Cardiac muscle cell (in vitro differentiated cells and primary cell): ENCODE measurements around the gene EXOC3L1. TPM values are rescaled to one million over a fixed set of nuclear protein-coding genes. Genes with fewer than 3 reads are reported as not detected.

Experiments used
- DNase-seq, 2 donors: peaks; one replicate each; pipeline versions ENCODE4 v3.0.0 to v3.0.0-alpha.2; 2010 to 2017; ENCODE audit warnings: low read depth in 1 of 2, low spot score in 1 of 2
- H3K27ac ChIP-seq: fragments of 200-600 bp; sonication (generic); 2 replicates; pipeline ENCODE4 v1.5.1; 2016
- H3K27me3 ChIP-seq: fragments of 200-600 bp; sonication (generic); 2 replicates; pipeline ENCODE4 v1.6.0; 2016; ENCODE audit warnings: control low read depth
- H3K36me3 ChIP-seq: fragments of 200-600 bp; sonication (generic); 2 replicates; pipeline ENCODE4 v1.5.1; 2016; ENCODE audit warnings: control low read depth
- H3K4me1 ChIP-seq: fragments of 200-600 bp; sonication (generic); 2 replicates; pipeline ENCODE4 v1.8.1; 2017; ENCODE audit warnings: low read depth, mild to moderate bottlenecking, mixed run types
- H3K4me3 ChIP-seq: fragments of 200-600 bp; sonication (generic); 2 replicates; pipeline ENCODE4 v1.5.1; 2016; ENCODE audit warnings: mild to moderate bottlenecking
- H3K9me3 ChIP-seq: fragments of 200-600 bp; sonication (generic); 2 replicates; pipeline ENCODE4 v1.5.1; 2017; ENCODE audit warnings: low read depth, mild to moderate bottlenecking, control low read depth
- polyA plus RNA-seq: library from polyadenylated mRNA; unstranded; fragments of >200 nt; fragmentation: Nextera tagmentation; extraction: Ambion mirVana; gene quantifications from 2 replicates; pipeline ENCODE4 v1.2.1, GENCODE V29; 2016
- total RNA-seq: library from RNA; depleted of rRNA; stranded (reverse); fragments of >200 nt; gene quantifications from 2 replicates; pipeline ENCODE4 v1.2.3, GENCODE V29; 2016
- TF ChIP-seq, protein P1 (sequence below): IDR thresholded peaks from 2 replicates; pipeline ENCODE4 v1.5.1; 2012; ENCODE audit warnings: low read depth, mild to moderate bottlenecking, low read length

Gene EXOC3L1
- total and polyA plus RNA-seq, 2 experiments from 2014 or later, result 2.9 to 4.3 TPM

DNA sequence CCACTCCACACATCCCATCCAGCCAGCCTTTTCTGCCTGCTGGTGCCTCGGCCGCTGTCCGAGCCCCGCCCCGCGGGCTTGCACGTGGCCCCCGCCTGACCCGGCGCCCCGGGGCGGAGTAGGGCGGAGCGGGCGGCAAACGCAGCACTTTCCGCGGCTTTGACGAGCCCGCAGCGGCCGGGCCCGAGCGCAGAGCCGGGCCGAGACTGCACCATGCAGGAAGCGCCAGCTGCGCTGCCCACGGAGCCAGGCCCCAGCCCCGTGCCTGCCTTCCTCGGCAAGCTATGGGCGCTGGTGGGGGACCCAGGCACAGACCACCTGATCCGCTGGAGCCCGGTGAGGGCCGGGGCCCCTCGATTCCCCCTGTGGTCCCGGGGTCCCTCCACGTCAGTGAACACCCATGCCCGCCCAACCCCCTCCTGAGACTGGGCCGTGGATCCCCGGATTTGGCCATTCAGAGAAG lies 25.3 kb downstream of the EXOC3L1 start, which contains the start of gene HSF4:
Gene HSF4 (plus strand): TSS at position 147 of the 463 bp plus-strand sequence. CDS start 67 bp downstream, at position 214.
- no peak within 1 kb of the TSS for H3K27ac ChIP-seq
- H3K4me3 ChIP-seq, result peak within 1 kb of the TSS; percentile 33
- peaks cover 12% of the 10 kb centered on the region for H3K4me1 ChIP-seq
- peaks cover 94% of the 10 kb centered on the region for H3K27me3 ChIP-seq
- TF ChIP-seq, protein P1, sequence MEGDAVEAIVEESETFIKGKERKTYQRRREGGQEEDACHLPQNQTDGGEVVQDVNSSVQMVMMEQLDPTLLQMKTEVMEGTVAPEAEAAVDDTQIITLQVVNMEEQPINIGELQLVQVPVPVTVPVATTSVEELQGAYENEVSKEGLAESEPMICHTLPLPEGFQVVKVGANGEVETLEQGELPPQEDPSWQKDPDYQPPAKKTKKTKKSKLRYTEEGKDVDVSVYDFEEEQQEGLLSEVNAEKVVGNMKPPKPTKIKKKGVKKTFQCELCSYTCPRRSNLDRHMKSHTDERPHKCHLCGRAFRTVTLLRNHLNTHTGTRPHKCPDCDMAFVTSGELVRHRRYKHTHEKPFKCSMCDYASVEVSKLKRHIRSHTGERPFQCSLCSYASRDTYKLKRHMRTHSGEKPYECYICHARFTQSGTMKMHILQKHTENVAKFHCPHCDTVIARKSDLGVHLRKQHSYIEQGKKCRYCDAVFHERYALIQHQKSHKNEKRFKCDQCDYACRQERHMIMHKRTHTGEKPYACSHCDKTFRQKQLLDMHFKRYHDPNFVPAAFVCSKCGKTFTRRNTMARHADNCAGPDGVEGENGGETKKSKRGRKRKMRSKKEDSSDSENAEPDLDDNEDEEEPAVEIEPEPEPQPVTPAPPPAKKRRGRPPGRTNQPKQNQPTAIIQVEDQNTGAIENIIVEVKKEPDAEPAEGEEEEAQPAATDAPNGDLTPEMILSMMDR, result no peak
- H3K9me3 ChIP-seq, result no peaks in the 10 kb centered on the region
- DNase-seq, result peak; percentile 38 to 46
- no peaks in the 10 kb centered on the region for H3K36me3 ChIP-seq

DNA sequence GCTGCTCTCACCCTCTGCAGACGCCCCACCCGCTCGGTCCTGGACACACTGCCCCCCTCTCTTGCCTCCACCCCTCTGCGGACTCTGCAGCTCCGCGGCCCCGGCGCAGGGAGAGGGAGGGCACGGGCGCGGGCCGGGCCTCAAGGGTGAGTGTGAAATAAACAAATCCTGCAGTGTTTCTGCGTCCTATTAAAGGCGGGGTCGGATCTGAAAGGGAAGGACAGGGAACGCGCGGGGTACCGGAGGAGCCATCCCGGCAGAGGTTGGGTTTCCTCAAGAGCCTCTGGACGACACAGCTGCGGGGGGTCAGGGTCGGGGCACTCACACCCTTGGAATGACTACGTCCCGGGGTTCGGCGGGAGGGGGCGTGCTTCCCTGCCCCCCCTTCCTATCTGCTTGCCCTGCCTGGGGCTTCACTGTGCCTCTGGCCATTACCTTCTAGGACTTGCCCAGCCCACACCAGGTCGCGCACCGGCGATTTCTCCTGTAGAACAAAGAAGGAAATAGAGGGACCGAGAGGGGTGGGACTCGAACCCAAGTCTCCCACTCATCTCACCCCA lies 25.9 kb downstream of the EXOC3L1 start:
- H3K36me3 ChIP-seq, result no peaks in the 10 kb centered on the region
- TF ChIP-seq, protein P1, result no peak
- H3K27me3 ChIP-seq, result peaks cover 97% of the 10 kb centered on the region
- peak overlapping the region; percentile 33 for H3K4me3 ChIP-seq
- H3K9me3 ChIP-seq, result no peaks in the 10 kb centered on the region
- DNase-seq, result no peak
- H3K27ac ChIP-seq, result no peak overlapping the region
- peaks cover 6% of the 10 kb centered on the region for H3K4me1 ChIP-seq

DNA sequence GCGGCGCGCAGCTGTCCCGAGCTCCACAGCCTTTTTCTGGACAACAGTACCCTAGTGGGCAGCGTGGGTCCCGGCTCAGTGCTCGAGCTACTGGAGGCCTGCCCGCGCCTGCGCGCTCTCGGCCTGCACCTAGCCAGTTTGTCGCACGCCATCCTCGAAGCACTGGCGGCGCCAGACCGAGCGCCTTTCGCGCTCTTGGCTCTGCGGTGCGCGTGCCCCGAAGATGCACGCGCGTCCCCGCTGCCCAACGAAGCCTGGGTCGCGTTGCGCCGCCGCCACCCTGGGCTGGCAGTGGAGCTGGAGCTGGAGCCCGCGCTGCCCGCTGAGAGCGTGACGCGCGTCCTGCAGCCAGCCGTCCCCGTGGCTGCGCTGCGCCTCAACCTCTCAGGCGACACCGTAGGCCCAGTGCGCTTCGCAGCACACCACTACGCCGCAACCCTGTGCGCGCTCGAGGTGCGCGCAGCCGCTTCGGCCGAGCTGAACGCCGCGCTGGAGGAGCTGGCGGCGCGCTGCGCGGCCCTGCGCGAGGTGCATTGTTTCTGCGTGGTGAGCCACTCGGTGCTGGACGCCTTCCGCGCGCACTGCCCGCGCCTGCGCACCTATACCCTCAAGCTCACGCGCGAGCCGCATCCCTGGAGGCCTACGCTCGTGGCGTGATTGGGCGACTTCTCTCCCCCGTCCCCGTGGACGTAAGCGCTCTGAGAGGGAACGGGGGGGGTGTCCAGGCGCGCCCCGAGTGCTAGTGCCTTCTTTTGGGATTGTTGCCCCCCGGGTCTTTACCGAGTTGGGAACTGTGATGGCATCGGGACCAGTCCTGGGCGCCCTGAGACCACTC lies 26.6 kb downstream of the EXOC3L1 start:
- Histone ChIP-seq H3K4me3 (peak overlapping the region; percentile 33), H3K4me1 (peaks cover 6% of the 10 kb centered on the region), H3K27me3 (peaks cover 97% of the 10 kb centered on the region), H3K27ac (no peak overlapping the region), H3K36me3 (no peaks in the 10 kb centered on the region), H3K9me3 (no peaks in the 10 kb centered on the region)
- peak; percentile 56 to 58 for DNase-seq
- TF ChIP-seq, protein P1, result no peak

DNA sequence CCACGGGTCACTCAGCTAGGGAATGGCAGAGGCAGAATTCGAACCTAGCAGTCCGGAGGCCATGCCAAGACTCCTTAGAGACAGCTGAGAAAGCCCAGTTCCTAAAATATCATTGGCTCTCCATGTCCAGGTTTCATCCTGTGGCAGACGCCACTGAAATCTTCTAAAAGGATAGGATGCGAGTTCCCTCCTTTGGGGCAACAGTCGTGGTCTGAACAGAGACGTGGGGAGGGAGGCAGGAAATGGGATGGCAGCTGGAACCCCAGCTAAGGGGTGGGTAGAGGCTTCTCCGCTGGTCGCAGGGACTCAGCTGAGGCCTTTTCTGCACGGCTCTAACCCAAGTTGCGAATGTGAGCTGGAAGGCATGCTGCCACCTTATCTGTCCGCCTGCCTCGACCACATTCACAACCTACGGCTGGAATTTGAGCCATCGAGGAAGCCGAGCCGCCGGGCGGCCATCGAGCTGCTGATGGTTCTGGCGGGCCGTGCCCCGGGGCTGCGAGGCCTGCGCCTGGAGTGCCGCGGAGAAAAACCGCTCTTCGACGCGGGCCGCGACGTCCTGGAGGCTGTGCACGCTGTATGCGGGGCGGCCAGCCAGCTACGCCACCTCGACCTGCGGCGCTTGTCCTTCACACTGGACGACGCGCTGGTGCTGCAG lies 27.3 kb downstream of the EXOC3L1 start:
- Histone ChIP-seq H3K27me3 (peaks cover 97% of the 10 kb centered on the region), H3K36me3 (no peaks in the 10 kb centered on the region), H3K4me1 (peaks cover 6% of the 10 kb centered on the region), H3K4me3 (peak overlapping the region; percentile 33), H3K9me3 (no peaks in the 10 kb centered on the region), H3K27ac (no peak overlapping the region)
- TF ChIP-seq, protein P1, result no peak
- peak in 1 of 2 donors; percentile 34 for DNase-seq

DNA sequence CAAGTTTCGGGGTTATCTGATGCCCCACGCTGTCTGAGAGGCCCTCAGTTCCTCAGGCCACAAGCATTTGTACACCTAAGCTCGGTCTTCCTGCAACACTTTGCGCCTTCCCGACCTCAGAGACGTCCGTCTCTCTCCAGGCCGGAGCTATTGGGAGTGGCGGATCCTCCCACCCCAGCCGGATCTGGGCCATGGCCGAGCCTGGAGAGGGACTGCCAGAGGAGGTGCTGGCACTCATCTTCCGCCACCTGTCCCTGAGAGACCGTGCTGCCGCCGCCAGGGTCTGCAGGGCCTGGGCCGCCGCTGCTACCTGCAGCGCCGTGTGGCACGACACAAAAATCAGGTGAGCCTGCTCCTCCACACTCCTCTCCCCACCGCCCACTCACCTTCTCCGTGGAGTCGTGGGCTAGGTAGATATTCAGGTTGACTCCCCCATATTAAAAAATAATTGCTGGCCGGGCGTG lies 28.3 kb downstream of the EXOC3L1 start:
- no peak overlapping the region for H3K4me3 ChIP-seq
- no peak overlapping the region for H3K27ac ChIP-seq
- DNase-seq, result no peak
- TF ChIP-seq, protein P1, result no peak
- H3K4me1 ChIP-seq, result peaks cover 6% of the 10 kb centered on the region
- peaks cover 97% of the 10 kb centered on the region for H3K27me3 ChIP-seq
- H3K9me3 ChIP-seq, result no peaks in the 10 kb centered on the region
- H3K36me3 ChIP-seq, result no peaks in the 10 kb centered on the region
